ENCODE data around the gene SLC4A5.

GRCh38 chr2:74222300-74222650, 120.9 kb downstream of the SLC4A5 start:
- TF ChIP-seq CTCF (IDR thresholded peaks at IDR 0.05; ENCODE audit: low read depth, low read length) (no peak), MYC (IDR thresholded peaks at IDR 0.05; ENCODE audit: low read depth, low read length) (no peak), POLR2A (IDR thresholded peaks at IDR 0.05; ENCODE audit: extremely low read depth, insufficient read length) (peak; percentile 15)

All from NB4 (cell line).